ENCODE results near the gene IFIT1.
A peak's percentile ranks its signal among the peaks of the same experiment; 100 is the strongest.
"Not testable (repeated sequence)": the region's sequence is repeated elsewhere in the genome, so short reads cannot be mapped to it uniquely, and the experiment has no call there.

The IFIT1 gene

DNA sequence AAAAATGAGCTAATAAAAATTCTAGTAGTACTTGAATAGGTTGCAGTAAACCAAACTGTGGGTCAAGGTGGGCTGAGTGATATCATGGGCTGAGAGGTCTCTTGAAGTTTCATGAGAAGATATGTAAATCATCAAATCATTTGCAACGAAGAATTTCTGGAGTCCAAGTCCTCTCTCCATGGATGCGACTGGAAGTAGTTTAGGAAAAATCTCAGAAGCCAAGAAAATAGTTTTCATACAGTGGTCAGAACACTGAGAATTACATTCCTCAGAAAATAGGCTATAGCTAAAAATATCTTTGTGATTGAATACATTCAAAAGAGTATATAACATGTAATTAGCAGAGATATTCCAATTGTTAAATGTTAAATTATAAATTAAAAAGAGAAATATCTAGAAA is 3.6 kb upstream of the IFIT1 start:
- Histone ChIP-seq H3K27me3 (ENCODE audit: insufficient read depth, low read length) (no peaks in the 10 kb centered on the region), H3K9me3 (ENCODE audit: insufficient read depth, low read depth, low read length) (no peaks in the 10 kb centered on the region), H3K27ac (ENCODE audit: low read depth, low read length) (no peak overlapping the region), H3K36me3 (ENCODE audit: insufficient read depth, low read length) (no peaks in the 10 kb centered on the region), H3K4me3 (ENCODE audit: low read length) (no peak overlapping the region), H3K9ac (ENCODE audit: low read depth, low read length) (no peak overlapping the region), H3K4me1 (ENCODE audit: insufficient read depth, low read length) (peaks cover 35% of the 10 kb centered on the region)
- WGBS: 82% methylated on average over 2 of the region's 2 CpGs

DNA sequence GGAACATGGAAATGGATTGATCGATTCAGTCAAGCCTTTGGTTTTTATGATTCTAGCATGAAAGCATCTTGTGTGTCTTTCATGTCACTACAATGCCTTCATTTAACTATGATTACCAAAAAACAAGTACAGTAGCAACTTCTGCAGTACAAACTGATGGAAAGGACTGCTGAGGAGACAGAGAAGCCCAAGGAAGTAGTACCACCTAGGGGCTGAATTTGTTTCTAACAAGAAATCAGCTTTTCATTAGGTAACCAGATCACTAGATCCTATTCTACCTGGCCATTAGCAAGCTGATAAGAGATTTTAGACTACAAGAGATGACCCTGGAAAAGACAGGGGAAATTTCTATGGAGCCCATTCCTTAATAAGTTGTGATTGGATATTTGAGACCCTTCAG is 3.2 kb upstream of the IFIT1 start:
- Histone ChIP-seq H3K27me3 (ENCODE audit: insufficient read depth, low read length) (no peaks in the 10 kb centered on the region), H3K27ac (ENCODE audit: low read depth, low read length) (no peak overlapping the region), H3K4me3 (ENCODE audit: low read length) (no peak overlapping the region), H3K4me1 (ENCODE audit: insufficient read depth, low read length) (peaks cover 35% of the 10 kb centered on the region), H3K36me3 (ENCODE audit: insufficient read depth, low read length) (no peaks in the 10 kb centered on the region), H3K9ac (ENCODE audit: low read depth, low read length) (no peak overlapping the region), H3K9me3 (ENCODE audit: insufficient read depth, low read depth, low read length) (no peaks in the 10 kb centered on the region)
- 100% methylated on average over 1 of the region's 1 CpG for WGBS

DNA sequence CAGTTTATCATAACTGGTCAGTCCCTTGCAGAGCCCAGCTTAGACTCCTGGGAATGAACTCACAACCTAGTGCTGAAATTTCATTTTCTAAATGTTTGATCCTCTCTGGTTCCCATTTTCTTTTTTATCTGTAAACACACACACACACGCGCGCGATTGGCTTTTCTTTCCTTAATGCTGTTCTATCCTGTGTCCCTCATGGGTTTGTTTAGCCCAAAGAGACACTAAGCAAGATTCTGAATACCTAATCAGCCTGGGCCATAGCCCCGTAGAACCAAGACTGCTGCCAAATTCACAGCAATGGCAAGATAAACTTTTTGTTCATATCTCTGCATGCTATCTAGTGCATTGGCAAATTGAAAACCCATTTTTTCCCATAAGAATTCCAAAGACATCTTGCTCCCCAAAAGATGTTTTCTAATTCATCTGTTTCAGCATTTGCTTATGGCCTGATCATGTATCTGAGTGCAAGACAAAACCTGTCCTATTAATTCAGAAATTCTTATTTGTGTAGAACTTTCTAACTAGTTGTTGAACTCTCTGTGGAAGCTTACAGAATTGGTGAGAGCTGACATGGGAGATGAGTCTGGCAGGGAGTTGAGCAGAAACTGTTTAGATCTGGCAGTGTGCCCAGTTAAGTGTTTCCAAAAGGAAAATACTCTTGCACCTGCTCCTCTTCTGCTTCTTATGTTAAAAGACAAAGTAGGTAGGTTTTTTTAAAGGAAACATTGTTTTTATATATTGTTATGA is 1.8 kb upstream of the IFIT1 start:
- H3K36me3 ChIP-seq (ENCODE audit: insufficient read depth, low read length): no peaks in the 10 kb centered on the region
- H3K4me1 ChIP-seq (ENCODE audit: insufficient read depth, low read length): peaks cover 31% of the 10 kb centered on the region
- H3K27me3 ChIP-seq (ENCODE audit: insufficient read depth, low read length): no peaks in the 10 kb centered on the region
- H3K27ac ChIP-seq (ENCODE audit: low read depth, low read length): no peak overlapping the region
- H3K9me3 ChIP-seq (ENCODE audit: insufficient read depth, low read depth, low read length): no peaks in the 10 kb centered on the region
- no peak overlapping the region for H3K9ac ChIP-seq (ENCODE audit: low read depth, low read length)
- WGBS: 95% methylated on average over 5 of the region's 5 CpGs
- H3K4me3 ChIP-seq (ENCODE audit: low read length): no peak overlapping the region

DNA sequence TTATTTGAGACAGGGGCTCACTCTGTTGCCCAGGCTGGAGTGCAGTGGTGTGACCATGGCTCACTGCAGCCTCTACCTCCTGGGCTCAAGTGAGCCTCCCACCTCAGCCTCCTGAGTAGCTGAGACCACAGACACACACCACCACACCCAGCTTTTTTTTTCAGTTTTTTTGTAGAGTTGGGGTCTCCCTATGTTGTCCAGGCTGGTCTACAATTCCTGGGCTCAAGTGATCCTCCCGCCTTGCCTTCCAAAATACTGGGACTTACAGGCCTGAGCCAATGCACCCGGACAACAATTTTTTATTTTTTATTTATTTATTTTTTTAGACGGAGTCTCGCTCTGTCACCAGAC is 1.2 kb upstream of the IFIT1 start:
- not testable (repeated sequence) for H3K9ac ChIP-seq (ENCODE audit: low read depth, low read length); H3K27me3 ChIP-seq (ENCODE audit: insufficient read depth, low read length); H3K27ac ChIP-seq (ENCODE audit: low read depth, low read length); H3K36me3 ChIP-seq (ENCODE audit: insufficient read depth, low read length); H3K9me3 ChIP-seq (ENCODE audit: insufficient read depth, low read depth, low read length); H3K4me3 ChIP-seq (ENCODE audit: low read length)
- 98% methylated on average over 3 of the region's 4 CpGs for WGBS
- H3K4me1 ChIP-seq (ENCODE audit: insufficient read depth, low read length): peaks cover 25% of the 10 kb centered on the region

DNA sequence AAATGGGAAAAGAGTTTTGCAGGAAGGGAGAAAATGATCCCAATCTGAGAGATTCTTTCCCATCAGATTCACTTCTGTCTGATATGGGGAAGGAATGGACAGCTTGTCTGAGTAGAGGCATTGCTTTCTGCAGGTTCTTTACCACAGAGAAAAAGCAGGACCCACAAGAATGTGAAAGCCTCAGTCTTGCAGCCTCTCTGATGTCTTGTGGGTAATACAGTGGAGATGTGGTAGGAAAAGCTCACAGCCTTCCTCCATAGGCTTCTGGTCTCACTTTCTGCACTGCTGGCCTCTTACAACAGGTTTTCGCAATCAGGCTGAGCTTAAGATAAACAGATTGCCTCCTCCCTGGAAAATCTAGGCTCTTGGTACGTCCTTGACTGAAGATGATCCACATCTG is 551 bp downstream of the IFIT1 start:
- H3K36me3 ChIP-seq (ENCODE audit: insufficient read depth, low read length): no peaks in the 10 kb centered on the region
- no peaks in the 10 kb centered on the region for H3K27me3 ChIP-seq (ENCODE audit: insufficient read depth, low read length)
- peak overlapping the region; percentile 56 for H3K4me3 ChIP-seq (ENCODE audit: low read length)
- H3K9me3 ChIP-seq (ENCODE audit: insufficient read depth, low read depth, low read length): no peaks in the 10 kb centered on the region
- H3K27ac ChIP-seq (ENCODE audit: low read depth, low read length): no peak overlapping the region
- H3K9ac ChIP-seq (ENCODE audit: low read depth, low read length): no peak overlapping the region
- WGBS: 90% methylated on average over 2 of the region's 2 CpGs
- peaks cover 20% of the 10 kb centered on the region for H3K4me1 ChIP-seq (ENCODE audit: insufficient read depth, low read length)

DNA sequence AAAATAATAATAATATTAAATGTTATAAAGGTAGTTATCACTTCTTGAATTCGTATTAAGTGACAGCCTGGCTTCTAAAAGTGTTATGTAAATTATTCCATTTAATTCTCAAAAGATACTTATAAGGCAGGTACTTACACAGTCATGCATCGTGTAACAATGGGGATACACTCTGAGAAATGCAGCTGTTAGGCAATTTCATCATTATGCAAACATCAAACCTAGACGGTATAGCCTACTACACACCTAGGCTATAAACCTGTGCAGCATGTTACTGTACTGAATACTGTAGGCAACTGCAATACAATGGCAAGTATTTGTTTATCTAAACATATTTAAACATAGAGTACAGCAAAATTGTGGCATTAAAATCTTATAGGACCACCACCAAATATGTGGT is 1.5 kb downstream of the IFIT1 start:
- WGBS: 90% methylated on average over 2 of the region's 3 CpGs
- H3K9ac ChIP-seq (ENCODE audit: low read depth, low read length): no peak overlapping the region
- no peaks in the 10 kb centered on the region for H3K36me3 ChIP-seq (ENCODE audit: insufficient read depth, low read length)
- no peak overlapping the region for H3K27ac ChIP-seq (ENCODE audit: low read depth, low read length)
- H3K4me1 ChIP-seq (ENCODE audit: insufficient read depth, low read length): peaks cover 19% of the 10 kb centered on the region
- no peaks in the 10 kb centered on the region for H3K27me3 ChIP-seq (ENCODE audit: insufficient read depth, low read length)
- H3K4me3 ChIP-seq (ENCODE audit: low read length): no peak overlapping the region
- H3K9me3 ChIP-seq (ENCODE audit: insufficient read depth, low read depth, low read length): no peaks in the 10 kb centered on the region

DNA sequence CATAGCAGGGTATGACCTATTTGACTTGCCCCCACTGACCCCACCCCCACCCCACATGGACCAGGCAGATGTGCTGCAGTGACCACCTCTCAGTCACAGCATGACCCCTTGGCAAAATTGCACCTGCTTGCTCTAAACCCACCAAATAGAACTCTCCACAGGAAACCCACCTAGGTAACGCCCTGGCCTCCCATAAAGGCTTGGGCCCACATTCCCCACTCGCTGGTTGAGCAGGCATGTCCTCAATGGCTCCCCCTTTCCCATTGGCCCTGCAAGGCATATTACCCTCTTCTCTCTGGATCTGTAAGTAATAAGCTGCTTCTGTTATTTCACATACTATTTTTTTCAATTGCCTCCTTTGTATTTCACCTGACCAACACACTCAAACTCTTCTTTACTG is 2.7 kb downstream of the IFIT1 start:
- H3K27ac ChIP-seq (ENCODE audit: low read depth, low read length): no peak overlapping the region
- no peaks in the 10 kb centered on the region for H3K27me3 ChIP-seq (ENCODE audit: insufficient read depth, low read length)
- 89% methylated on average over 2 of the region's 2 CpGs for WGBS
- peaks cover 11% of the 10 kb centered on the region for H3K4me1 ChIP-seq (ENCODE audit: insufficient read depth, low read length)
- H3K4me3 ChIP-seq (ENCODE audit: low read length): no peak overlapping the region
- no peaks in the 10 kb centered on the region for H3K36me3 ChIP-seq (ENCODE audit: insufficient read depth, low read length)
- H3K9me3 ChIP-seq (ENCODE audit: insufficient read depth, low read depth, low read length): no peaks in the 10 kb centered on the region
- no peak overlapping the region for H3K9ac ChIP-seq (ENCODE audit: low read depth, low read length)

DNA sequence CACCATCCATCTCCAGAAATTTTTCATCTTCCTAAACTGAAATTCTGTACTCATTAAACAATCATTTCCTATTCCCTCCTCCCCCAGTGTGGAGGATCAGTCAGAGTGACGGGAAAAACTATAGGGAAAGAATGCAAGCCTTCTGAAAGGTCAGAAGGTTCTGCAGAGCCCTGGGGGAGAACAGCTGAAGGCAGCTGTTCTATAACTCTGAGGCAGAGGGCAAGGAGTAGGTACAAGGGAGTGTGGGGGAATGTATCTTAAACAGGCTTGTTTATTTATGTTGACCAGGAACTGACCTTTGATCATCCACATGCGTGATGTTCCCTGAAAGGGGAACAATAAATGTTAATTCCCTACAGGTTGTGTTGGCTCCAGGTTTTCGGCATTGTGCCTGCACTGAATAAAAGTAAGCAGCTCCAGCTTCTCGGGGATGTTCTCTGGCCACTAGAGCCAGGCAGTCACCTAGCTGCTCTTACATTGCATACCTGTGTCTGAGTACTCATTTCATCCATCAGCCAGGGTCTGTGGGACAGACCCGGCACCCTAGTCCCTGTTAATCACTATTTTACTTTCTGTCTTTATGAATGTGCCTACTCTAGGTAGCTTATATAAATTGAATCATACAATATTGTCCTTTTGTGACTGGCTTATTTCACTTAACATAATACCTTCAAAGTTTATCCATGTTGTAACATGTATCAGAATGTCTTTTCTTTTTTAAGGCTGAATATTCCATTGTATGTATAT is 5.8 kb downstream of the IFIT1 start:
- no peak overlapping the region for H3K27ac ChIP-seq (ENCODE audit: low read depth, low read length)
- H3K27me3 ChIP-seq (ENCODE audit: insufficient read depth, low read length): no peaks in the 10 kb centered on the region
- WGBS: 91% methylated on average over 5 of the region's 5 CpGs
- no peak overlapping the region for H3K9ac ChIP-seq (ENCODE audit: low read depth, low read length)
- H3K36me3 ChIP-seq (ENCODE audit: insufficient read depth, low read length): no peaks in the 10 kb centered on the region
- H3K9me3 ChIP-seq (ENCODE audit: insufficient read depth, low read depth, low read length): no peaks in the 10 kb centered on the region
- peaks cover 1% of the 10 kb centered on the region; the same call in 1 of the 2 replicates for H3K4me1 ChIP-seq (ENCODE audit: insufficient read depth, low read length)
- no peak overlapping the region for H3K4me3 ChIP-seq (ENCODE audit: low read length)

DNA sequence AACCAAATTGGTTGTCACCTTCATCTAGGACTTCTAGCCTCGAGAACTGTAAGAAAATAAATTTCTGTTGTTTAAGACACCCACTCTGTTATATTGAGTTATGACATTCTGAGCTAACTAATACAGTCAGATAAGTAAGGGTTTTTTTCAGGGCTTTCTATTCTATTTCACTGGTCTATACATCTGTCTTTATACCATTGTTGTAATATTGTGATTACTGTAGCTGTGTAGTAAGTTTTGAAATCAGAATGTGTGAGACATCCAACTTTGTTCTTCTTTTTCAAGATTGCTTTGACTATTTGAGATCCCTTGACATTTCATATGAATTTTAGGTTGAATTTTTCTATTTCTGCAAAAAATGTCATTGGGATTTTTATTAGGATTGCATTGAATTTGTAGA is 7.5 kb downstream of the IFIT1 start:
- no peak overlapping the region for H3K9ac ChIP-seq (ENCODE audit: low read depth, low read length)
- no peaks in the 10 kb centered on the region for H3K36me3 ChIP-seq (ENCODE audit: insufficient read depth, low read length)
- no peaks in the 10 kb centered on the region for H3K9me3 ChIP-seq (ENCODE audit: insufficient read depth, low read depth, low read length)
- H3K27ac ChIP-seq (ENCODE audit: low read depth, low read length): no peak overlapping the region
- no peaks in the 10 kb centered on the region for H3K4me1 ChIP-seq (ENCODE audit: insufficient read depth, low read length)
- no peak overlapping the region for H3K4me3 ChIP-seq (ENCODE audit: low read length)
- H3K27me3 ChIP-seq (ENCODE audit: insufficient read depth, low read length): no peaks in the 10 kb centered on the region
- whole genome bisulfite sequencing: 86% methylated on average over 1 of the region's 1 CpG

DNA sequence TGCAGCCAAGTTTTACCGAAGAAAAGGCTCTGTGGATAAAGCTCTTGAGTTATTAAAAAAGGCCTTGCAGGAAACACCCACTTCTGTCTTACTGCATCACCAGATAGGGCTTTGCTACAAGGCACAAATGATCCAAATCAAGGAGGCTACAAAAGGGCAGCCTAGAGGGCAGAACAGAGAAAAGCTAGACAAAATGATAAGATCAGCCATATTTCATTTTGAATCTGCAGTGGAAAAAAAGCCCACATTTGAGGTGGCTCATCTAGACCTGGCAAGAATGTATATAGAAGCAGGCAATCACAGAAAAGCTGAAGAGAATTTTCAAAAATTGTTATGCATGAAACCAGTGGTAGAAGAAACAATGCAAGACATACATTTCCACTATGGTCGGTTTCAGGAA is 10.6 kb downstream of the IFIT1 start:
- Histone ChIP-seq H3K4me3 (ENCODE audit: low read length) (no peak overlapping the region), H3K9me3 (ENCODE audit: insufficient read depth, low read depth, low read length) (no peaks in the 10 kb centered on the region), H3K9ac (ENCODE audit: low read depth, low read length) (no peak overlapping the region), H3K27ac (ENCODE audit: low read depth, low read length) (no peak overlapping the region), H3K27me3 (ENCODE audit: insufficient read depth, low read length) (no peaks in the 10 kb centered on the region), H3K4me1 (ENCODE audit: insufficient read depth, low read length) (no peaks in the 10 kb centered on the region), H3K36me3 (ENCODE audit: insufficient read depth, low read length) (no peaks in the 10 kb centered on the region)
- 100% methylated on average over 2 of the region's 2 CpGs for WGBS

DNA sequence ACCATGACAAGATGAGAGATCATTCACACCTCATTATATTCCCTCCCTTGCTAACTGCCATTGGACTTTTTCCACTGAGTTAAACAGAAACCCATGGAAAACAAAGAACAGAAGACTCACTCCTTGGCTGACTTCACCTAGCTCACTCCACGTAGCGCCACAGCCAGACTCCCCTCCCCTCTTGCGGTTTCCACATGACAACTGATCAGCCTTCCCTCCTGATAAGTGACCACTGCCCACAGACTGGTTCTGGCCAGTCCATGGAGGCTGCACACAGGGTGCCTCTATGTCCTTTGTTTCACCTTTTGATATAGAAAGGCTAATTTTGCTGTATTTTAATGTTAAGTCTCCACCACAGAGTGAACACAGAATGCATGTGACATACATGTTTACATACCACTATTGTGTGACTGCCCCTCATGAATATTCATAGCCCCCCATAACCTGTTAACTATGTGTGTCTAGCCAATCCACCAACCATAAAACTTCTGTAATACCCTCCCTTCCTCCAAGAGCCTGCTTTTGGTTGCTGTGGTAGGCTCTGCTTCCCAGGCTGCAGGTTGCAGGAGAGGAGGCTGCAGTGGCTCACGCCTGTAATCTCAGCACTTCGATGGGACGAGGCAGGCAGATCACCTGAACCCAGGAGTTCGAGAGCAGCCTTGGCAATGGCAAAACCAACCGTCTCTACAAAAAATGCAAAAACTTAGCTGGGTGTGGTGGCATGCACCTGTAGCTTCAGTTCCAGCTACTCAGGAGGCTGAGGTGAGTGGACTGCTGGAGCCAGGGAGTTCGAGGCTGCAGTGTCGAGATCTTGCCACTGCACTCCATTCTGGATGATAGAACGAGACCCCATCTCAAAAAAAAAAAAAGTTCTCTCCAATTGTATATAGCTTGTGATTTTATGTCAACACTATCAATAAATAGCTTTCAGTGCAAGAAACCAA is 12.0 kb downstream of the IFIT1 start:
- WGBS: 91% methylated on average over 10 of the region's 11 CpGs
- Histone ChIP-seq H3K36me3 (ENCODE audit: insufficient read depth, low read length) (no peaks in the 10 kb centered on the region), H3K4me1 (ENCODE audit: insufficient read depth, low read length) (no peaks in the 10 kb centered on the region), H3K9ac (ENCODE audit: low read depth, low read length) (no peak overlapping the region), H3K4me3 (ENCODE audit: low read length) (no peak overlapping the region), H3K9me3 (ENCODE audit: insufficient read depth, low read depth, low read length) (no peaks in the 10 kb centered on the region), H3K27me3 (ENCODE audit: insufficient read depth, low read length) (no peaks in the 10 kb centered on the region), H3K27ac (ENCODE audit: low read depth, low read length) (no peak overlapping the region)
